ENCODE results near the gene PNLIPRP2.

Gene PNLIPRP2

GRCh38 chr10:116686632-116687031 lies 65.9 kb downstream of the PNLIPRP2 start:
- no peak for DNase-seq

GRCh38 chr10:116687633-116688032 lies 66.9 kb downstream of the PNLIPRP2 start:
- no peak for DNase-seq

GRCh38 chr10:116688241-116688711 lies 67.5 kb downstream of the PNLIPRP2 start:
- no peak for DNase-seq

GRCh38 chr10:116688741-116689495 lies 68.2 kb downstream of the PNLIPRP2 start:
- no peak for DNase-seq

- no peak for DNase-seq
Measured at GRCh38 chr10:116689744-116690143, 69.0 kb downstream of the PNLIPRP2 start.

- no peak for DNase-seq
Measured at GRCh38 chr10:116690356-116691322, 69.9 kb downstream of the PNLIPRP2 start.

GRCh38 chr10:116691635-116692034 lies 70.9 kb downstream of the PNLIPRP2 start:
- no peak for DNase-seq

- no peak for DNase-seq
Measured at GRCh38 chr10:116692225-116692624, 71.5 kb downstream of the PNLIPRP2 start.

- DNase-seq = no peak
Measured at GRCh38 chr10:116694243-116694926, 73.6 kb downstream of the PNLIPRP2 start.
